Stimulated activated CD4-positive, alpha-beta T cell treated with anti-CD3 and anti-CD28 coated beads, TNF-alpha, amount 100 ng/mL, for 48 hours (primary cell): ENCODE measurements around the gene PADI6.
"Not testable (repeated sequence)": the region's sequence is repeated elsewhere in the genome, so short reads cannot be mapped to it uniquely, and the experiment has no call there.

Experiments
- DNase-seq, 3 donors: peaks; one replicate each; pipeline ENCODE4 v3.0.0-alpha.2; 2020; ENCODE audit warnings: low read depth in 3 of 3

The PADI6 gene

DNA sequence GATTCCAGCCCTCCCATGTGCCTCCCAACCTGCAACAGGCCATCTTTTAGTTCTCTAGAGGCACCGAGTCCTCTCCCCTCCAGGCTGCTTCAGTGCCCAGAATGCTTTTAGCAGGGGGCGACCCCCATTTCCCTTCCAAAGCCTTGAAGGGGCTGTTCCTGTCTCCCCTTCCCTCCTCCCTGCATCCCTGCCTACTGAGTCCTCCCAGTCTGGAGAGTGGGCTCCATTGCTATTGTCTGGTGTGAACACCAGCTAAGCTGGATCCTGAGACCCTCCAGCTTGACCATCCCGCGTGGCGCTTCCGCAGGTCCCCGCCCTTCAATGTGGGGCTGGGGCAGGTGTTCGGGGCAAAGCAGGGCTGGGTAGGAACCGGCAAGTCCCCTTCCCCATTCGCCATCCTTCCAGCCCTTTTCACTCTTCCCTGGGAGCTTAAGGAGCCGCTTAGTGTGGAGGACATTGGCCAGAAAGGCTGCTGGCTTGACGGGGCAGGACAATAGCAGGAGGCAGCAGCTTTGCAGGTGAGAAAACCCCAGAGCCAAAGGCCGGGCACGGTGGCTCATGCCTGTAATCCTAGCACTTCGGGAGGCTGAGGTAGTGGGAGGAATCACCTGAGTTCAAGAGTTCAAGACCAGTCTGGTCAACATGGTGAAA, 32.2 kb downstream of the PADI6 start:
- no peak for DNase-seq

- DNase-seq: no peak
Observed at GRCh38 chr1:17404820-17405219, 32.8 kb downstream of the PADI6 start.

DNA sequence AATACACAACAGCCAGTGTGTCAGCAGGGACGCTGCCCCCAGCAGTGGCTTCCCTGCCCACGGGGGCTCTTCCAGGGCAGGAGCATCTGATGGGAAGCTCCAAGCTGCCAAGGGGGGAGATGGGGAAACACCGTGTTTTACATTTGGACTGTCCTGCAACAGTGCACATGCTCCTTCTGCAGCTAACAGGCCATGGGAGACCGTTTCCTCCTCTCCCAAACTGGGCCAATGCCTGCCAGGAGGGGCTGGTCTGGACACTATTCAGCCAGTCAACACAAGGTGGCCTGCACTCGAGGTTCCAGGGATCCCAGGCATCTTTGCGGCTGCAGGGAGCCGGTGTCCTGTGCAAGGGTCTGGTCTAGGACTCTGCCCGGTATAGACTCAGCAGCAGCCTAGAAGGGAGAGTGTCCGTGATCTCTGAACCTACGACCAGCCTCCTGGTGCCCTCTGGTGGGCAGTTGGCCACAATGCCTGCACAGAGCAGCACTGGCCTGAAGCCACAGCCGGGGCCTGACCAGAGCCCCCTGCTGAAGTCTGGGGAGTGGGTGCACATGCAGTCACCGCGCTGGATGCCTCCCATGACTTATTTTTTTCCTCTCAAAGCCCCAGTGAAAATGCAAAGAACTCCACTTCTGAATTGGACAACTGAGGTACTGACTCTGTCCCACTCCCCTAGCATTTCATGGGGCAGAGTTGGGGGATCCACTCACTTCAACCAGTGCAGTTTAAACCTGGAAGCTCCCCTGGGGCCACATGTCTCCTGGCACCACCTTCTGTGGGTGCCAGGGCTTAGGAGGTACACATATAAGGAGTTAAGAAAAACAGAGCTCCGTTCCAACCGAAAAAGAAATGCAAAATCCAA, 34.1 kb downstream of the PADI6 start:
- peak; percentile 7 to 27 (median 22) for DNase-seq

DNA sequence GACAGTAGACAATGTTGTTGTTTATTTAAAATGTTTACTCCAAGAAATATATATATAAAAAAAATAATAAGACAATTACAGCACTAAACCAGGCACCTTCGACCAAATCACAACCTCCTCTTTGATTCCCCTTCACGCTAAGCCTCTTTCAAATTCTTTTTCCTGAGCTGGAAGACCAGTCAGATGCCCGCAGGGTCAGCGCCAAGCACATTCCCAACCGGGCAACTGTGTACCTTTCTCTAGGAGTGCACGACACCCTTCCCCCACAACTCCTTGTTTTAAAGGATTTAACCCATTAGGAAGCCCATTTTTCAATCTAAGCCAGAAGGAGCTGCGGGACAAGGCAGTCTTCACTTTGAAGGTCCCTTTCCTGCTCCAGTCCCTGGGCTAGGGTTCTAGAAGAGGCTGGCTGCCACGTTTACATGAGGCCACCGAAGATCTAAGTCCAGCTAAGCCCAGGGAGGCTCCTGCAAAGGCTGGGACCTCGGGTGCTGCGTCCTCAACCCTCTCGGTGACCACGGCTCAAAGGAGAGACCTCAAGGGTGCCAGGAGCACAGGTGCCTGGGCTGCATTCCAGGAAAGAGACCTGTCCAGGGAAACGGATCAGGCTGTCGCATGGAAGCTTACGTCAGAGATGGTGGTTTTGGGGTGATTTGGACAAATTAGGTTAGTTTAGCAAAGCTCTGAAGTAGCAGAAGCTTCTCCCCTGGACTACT, 34.9 kb downstream of the PADI6 start:
- DNase-seq: not testable (repeated sequence)

DNA sequence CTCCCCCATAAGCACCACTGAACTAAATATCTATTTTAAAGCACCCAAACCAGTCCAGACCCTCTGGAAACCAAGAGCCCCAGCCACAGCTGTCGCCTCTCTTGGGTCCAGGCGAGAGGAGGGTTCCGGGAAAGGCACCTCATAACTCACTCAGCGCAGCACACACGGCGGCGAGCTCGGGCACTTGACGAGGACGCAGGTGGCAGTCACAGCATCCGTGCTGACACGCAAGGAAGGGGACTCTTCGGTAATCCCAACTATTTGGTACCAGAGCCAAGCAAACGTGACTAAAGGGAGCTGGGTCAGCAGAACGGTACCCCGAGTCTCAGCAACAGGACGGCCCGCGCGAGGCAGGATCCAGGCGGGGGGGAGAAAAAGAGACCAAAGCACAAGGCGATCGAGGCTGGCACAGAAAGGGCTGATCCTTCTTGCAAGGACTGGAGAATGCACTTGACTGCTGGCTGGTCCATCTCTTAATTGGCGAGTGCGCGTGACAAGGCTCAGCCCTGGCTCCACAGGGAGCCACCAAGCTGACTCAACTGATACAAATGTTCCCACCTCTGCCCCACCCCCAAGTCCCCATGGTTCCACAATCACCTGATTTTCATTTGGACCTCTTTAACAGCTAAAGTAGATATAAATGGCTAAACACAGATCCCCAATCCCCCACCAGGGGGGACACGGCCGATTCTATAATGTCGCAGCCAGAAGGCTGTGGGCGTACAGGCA, 36.0 kb downstream of the PADI6 start:
- not testable (repeated sequence) for DNase-seq

GRCh38 chr1:17409391-17409811, 37.4 kb downstream of the PADI6 start:
- DNase-seq: no peak

DNA sequence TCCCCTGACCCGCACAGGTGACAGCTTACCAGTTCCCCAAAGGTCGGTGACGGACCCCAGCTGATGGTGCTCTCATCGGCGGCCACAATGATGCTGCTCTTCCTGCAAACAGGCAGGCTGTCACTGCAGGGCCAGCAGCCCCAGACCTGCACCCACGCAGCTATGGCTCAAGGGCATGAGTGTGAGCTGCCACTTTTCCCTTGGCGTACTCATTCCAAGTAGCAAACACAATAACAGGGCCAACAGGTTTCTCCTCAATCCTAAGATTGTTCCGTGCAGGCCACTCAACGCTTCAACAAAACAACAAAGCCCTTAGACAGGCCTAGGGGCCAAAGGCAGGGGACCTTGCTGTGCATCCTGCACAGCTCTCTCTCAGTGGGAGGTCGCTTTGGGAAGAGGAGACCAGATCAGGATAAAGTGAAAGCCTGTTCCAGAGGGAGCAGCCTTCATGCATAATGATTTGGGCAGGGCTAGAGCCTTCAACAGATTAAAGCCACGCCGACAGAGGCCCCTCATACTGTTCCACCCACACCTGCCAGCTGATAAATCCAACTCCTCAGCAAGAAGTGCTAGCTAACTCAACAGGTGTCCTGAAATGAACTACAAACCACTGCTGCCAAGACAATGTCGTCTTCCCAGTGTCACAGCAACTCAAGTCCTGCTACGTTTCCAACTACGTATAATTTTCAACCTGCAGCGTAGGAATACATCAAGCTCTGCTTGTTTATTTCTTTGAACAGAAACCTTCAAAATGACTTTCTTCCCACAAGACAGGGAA, 40.3 kb downstream of the PADI6 start:
- no peak for DNase-seq

DNA sequence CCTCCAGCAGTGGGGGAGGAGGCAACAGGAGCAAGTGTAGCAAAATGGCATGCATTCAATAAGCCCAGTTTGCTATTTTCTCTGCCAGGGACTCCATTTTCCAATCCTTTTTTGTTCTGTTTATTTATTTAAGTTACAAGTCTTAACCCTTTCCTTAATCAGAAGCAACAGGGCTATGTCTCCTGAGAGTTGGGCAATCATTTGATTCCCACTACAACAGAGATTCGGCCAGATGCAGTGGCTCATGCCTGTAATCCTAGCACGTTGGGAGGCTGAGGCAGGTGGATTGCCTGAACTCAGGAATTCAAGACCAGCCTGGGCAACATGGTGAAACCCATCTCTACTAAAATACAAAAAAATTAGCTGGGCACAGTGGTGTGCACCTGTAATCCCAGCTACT, 42.0 kb downstream of the PADI6 start:
- DNase-seq: no peak

DNA sequence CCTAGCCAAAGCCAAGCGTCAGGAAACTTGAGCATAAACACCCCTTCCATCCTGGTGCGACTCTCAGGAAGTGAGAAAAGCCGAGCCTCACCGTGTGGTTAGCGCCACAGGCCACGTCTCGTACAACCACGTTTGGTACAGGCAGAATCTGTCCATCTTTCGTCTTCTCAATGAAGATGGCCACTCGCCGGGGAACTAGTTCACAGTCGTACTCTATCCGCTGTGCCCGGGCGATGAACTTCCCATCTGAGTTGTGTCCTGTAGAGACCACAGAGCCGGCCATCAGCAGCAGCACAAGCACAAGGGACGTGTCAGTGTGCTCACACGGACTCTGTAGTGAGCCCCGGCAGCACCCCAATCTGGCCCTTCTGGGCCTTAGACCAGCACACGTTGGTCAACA, 44.4 kb downstream of the PADI6 start:
- no peak for DNase-seq

GRCh38 chr1:17419626-17420328, 47.8 kb downstream of the PADI6 start:
- DNase-seq: peak in 2 of 3 donors; percentile 29 to 51

GRCh38 chr1:17420391-17420918, 48.5 kb downstream of the PADI6 start:
- DNase-seq: no peak

GRCh38 chr1:17422461-17422860, 50.5 kb downstream of the PADI6 start:
- no peak for DNase-seq

DNA sequence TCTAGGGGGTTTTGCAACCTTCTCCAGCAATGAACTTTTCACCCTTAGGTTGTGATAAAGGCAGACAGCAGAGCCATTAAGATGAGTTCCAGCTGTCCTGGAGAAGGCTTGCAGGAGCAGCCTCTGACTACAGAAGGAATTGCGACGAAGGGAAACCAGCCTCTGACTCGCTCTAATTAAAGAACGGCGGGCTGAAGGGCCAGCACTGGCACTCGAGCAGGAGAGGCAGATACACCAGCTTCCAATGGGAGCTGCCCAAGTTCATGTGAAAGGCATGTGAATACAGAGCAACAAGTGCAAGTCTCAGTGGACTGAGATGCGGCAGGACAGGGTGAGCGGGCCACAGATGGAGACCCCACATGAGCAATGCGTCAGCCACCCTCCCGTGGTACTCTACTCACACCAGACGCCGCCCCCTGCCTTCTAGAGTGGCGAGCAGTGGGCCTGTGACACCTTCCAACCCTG, 51.8 kb downstream of the PADI6 start:
- DNase-seq: no peak

DNA sequence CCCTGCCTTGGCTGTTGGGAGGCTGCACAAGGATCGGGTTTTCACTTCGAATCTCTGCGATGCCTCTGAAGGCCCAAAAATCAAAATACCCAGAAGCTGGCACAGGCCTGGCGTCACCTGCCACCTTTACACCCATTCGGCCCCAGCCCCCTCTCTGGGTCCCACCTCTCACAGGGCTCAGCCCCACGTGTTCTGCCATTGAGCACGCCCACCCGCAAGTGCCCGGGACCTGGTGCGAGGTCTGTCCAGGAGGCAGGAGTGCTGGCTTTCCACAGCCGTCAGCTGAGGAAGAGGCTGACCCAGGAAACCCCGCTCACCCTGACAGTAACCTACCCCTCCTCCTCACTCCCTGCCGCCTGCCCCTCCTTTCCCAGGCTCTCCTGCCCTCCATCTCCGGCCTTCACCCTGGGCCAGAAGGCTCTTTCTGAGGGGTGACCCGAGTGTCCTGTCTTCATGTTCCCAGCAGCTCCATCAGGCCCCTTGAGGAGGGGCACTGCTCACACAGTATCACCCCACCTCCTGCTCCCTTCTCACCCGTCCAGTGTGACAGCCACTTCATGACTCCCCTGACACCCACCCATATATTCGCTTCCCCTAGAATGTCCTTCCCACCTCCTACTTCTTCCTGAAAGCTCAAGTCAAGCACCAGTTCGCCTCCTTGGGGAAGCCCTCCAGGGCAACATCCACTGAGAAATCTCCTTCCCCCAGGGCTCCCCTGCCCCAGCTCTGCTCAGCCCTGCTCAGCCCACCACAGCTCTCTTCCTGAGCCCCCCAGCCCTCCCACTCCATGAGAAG, 54.0 kb downstream of the PADI6 start:
- no peak for DNase-seq

DNA sequence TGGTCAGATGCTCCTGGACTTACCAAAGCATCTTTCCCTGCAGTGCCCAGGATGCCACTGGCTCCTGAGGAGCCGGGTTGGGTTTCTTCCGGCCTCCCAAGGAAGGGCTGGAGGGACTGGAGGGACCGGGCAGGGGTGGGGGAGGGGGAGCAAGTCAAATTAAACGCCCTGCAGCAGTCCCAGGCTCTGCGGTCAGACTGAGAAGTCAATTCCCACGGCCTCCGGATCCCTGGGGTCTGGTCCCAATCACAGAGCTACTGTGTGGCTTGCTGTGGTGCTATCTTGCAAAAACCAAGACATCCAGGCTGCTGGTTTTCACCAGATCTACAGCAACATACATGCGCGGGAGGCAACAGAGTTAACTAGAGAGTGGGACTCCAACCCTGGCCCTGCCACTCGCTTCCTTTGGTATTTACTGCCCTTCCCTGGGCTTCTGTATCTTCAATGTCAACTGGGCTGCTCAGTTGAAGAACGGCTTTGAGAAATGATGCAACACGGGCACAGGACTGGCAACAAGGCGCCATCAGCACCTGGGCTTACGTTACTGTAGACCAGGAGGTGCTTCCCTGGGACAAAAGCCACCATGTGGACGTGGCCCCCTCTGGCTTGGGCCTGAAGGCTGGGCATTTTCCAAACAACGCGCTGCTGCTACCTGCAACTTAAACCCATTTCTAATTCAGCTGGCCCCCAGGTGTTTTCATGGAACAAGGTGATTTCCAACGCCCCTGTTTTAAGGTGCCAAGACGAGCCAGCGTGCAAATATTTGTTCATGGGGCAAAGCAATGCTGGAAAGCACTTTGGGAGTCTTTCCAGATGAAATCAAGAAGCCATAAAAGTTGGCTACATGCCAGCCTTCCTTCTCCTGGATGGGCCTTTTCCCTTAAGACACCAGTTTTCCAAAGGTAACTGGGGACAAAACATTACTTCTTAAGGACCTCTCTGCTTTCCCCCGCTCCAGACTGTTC, 56.0 kb downstream of the PADI6 start:
- no peak for DNase-seq

GRCh38 chr1:17429183-17429582, 57.2 kb downstream of the PADI6 start:
- DNase-seq: no peak

DNA sequence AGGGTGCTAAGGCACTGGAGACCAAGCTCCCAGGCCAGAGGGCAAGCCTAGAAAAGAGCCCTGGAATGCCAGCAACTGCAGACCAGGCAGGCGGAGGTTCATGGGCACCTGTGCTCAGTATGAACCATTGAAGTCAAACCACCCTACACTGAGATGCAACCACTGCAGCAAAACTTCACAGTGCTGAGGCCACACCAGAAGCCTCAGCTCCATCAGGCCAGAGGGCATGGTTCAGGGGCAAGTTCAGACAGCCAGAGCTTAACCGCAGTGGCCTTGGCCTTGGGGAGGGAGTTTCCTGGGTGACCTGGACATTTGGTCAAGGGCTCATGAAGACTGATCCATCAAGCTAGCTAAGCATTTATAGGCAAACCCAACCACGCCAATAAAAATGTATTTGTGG, 60.4 kb downstream of the PADI6 start:
- DNase-seq: no peak

GRCh38 chr1:17433261-17433660, 61.3 kb downstream of the PADI6 start:
- no peak for DNase-seq
